GM19240 (cell line): ENCODE results near the gene OR14I1.

Experiments
- DNase-seq: peaks from one replicate; pipeline ENCODE4 v3.0.0; 2011; ENCODE audit warnings: low spot score; ENCODE audit not compliant: insufficient read length

OR14I1 gene

DNA sequence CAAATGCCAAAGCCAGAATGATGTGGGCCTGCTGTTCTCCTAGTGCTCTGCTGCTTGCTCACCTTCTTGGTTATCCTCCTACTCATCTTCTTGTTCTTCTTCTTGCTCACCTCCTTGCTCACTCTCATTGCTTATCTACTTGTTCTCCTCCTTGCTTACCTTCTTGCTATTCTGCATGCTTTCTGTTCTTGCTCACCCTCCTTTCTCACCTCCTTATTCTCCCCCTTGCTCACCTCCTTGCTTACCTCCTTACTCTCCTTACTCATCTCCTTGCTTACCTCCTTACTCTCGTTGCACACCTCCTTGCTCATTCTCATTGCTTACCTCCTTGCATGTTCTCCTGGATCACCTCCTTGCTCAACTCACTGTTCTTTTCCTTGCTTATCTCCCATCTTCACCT is at the start of gene OR14I1:
OR14I1 (minus strand) TSS at position 53 of the 400 bp plus-strand sequence.
- DNase-seq, result no peak

DNA sequence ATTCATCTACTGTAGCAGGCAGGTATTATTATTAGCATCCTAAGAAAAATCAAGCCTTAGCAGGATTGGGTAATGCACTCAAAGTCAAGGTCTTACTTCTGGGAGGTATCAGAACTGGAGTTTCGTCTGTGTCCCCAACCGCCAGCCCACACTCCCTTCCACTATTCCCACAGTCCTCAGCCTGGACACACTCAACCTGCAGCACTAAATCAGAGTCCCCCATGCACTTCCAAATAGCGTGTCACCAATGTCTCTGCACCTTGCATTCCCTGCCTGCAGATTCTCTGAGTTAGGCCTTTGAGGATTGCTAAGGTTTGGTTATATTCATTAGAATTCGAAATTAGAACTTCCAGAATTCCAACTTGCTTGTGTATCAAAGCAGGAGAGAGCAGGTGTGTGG is 49.1 kb upstream of the OR14I1 start:
- DNase-seq, result no peak

- no peak for DNase-seq
These were observed 48.6 kb upstream of the OR14I1 start for GRCh38 chr1:248751142-248751541.

DNA sequence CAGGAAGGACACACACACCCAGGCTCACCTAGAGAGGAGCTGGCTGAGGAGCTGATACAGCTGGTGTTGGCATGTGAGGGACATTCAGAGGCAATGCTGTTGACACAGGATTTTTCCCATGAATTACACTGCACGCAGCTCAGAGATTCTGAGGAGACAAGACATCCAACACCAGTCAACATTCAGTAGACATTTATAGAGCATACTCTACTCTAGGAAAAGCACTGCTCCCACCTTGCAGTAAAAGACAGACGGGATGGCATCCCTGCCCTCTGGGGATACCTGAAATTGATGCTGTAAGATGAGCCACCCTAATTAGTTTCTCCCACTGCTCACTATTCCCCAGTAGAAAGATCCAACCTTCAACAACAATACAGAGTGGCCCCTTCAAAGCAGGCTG is 47.9 kb upstream of the OR14I1 start:
- DNase-seq, result no peak

- DNase-seq, result no peak
These were observed 45.6 kb upstream of the OR14I1 start for GRCh38 chr1:248748211-248748610.

DNA sequence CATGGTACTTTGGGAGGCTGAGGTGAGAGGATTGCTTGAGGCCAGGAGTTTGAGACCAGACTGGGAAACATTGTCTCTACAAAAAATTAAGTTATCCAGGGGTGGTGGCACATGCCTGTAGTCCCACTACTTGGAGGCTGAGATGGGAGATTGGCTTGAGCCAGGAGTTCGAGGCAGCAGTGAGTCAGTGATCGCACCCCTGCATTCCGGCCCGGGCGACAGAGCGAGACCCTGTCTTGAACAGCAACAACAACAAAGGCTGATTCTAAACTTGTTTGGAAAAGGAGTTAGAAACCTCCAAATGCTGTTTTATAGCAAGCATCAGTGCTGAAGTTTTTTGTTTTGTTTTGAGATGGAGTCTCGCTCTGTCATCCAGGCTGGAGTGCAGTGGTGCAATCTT is 38.3 kb upstream of the OR14I1 start:
- no peak for DNase-seq

GRCh38 chr1:248739572-248740205 is 37.1 kb upstream of the OR14I1 start:
- DNase-seq, result no peak

DNA sequence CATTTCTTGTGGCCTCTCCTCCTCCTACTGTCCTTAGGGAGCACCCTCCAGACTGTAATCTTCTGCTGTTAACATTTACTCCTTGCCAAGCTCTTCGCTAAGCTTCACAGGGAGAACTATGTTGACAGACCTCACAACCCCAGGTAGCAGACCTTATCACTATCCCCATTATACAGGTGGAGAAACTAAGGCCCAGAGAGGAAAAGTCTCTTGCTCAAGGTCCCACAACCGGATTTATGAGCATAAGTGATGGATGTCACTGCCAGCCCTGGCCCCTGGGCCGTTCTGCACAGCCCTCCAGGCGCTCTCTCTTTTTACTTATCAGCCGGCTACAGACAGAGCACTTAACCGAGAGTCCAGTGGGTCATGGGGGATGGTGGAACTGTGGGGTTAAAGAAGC is 34.9 kb upstream of the OR14I1 start:
- DNase-seq, result no peak

DNA sequence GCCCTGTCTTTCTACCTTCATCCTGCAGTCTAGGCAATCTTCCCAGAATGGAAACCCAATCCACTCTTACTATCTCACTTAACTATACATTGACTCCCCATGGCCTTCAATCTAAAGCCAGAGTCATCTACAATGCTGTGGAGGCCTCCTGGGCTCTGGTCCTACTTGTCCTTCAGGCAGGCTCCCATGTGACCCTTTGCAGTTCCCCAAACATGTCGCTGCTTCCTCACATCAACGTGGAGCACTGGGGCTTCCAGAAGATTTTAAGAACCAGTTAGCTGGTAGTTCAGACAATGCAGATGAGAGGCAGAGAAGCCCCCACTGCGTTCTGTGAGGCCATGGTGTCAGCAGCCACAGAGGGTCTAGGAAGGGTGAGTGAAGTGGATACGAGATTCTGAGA is 34.4 kb upstream of the OR14I1 start:
- no peak for DNase-seq

DNA sequence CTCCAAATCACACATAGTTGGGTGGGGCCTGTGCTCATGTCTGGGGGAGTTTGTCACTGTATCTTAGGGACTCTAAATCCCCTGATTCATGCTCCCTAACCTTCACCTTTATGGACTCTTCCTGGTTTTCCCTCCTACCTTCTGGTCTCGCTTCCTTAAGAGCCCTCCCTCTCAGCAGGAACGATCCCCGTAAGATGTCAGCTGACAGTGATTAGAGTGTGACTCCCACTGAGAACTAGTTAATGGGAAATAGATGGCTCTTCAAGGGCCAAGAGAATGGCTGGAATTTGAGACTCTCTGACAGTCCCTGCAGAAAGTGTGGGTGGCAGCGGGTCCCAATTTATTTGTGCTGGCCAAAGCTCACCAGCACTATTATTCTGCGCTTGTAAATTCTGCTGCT is 31.0 kb upstream of the OR14I1 start:
- DNase-seq, result no peak

DNA sequence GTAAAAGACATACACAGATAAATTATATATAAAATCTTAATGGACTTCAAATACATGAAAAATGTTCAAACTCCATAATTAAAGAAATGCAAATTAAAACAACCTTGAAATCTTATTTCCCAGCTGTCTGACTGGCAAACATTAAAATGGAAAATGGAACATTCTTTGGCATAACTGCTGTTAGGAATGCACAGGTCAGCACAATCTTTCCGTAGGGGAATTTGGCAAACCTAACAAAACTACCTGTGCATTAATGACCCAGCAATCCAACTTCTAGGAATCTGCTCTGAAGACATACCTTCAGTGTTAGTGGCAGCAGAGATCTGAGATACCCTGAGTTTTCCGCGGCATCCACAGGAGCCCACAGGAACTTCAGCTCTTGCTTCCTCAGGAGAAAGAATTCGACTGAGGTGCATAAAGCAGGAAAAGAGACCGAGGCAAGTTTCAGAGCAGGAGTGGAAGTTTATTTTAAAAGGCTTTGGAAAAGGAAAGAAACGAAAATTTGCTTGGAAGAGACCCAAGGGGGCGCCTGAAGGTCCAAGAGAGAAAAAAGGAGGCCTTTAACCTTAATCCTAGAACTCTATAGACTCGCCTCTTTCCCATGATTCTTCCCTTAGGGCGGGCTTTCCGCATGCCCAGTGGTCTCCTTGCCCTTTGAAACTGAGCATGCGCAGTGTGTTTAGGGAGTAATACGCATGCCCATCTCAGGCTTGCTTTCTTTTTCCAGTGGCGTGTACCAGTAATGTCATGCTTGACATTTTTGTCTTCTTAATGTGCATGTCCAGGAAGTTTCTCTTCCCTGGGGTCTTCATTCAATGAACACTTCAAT is 28.2 kb upstream of the OR14I1 start:
- no peak for DNase-seq

DNA sequence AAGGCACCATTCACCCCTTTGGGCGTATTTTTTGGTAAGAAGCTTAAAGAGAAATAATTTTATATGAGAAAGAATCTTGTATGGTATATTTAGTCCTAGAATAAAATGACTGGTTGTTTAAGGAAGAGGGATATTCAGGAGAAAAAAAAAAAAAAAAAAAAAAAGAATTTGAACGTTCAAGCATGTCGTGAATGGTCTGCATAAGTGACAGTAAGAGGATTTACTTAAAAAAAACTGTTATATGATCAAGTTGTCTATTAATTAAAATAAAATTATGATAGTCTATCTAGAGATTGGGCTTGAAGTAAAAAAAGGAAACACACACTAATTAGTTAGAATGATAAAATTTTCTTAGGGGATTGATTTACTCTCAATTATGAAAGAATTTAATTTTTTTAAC is 11.7 kb upstream of the OR14I1 start:
- no peak for DNase-seq

DNA sequence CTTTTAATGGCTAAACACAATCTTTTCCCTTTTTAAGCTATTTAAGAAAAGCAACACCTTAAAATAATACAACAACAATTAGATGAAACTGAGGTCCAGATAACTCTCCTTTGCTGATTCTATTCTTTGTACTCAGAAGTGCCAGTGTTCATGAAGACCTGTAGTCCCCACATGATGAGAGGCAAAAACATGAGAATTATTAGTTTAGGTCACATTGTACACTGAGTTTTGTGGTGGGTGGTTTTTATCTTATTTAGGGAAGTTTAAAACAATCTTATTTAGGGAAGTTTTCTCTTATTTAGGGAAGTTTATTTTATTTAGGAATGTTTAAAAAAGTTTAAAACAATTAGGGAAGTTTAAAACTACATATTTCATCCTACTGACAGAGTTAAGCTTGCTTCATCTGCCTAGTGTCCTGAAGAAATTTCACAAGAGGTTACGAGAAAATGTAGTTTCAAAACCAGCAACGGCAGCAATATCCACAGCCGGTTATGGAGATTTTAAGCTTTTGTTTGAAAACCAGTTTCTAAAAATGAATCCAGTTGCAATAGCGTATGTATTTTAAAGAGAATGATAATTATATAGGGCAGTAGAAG is 7.8 kb upstream of the OR14I1 start:
- DNase-seq, result no peak

- no peak for DNase-seq
These were observed 2.0 kb upstream of the OR14I1 start for GRCh38 chr1:248704606-248705005.

- no peak for DNase-seq
These were observed 1.1 kb upstream of the OR14I1 start for GRCh38 chr1:248703674-248704073.

GRCh38 chr1:248699099-248699498 is 3.5 kb downstream of the OR14I1 start:
- DNase-seq, result no peak

DNA sequence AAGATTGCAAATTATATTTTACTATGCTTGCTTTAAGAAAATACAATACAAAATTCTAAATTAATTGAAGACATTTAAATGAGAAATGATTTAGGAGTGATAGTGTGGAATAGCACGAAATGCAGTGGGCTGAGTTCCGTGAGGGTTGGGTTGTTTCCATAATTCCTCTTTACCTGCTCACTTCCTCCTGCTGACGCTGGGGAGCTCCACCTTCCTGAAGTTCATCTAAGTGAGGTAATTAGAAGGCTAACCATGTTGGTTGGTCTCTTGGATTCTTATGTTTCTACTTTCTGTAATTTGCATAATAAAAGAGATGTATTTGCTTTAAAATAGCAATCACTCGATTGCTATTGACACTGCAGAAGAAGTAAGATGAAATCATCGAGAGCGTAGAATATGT is 4.7 kb downstream of the OR14I1 start:
- DNase-seq, result no peak

GRCh38 chr1:248696774-248697173 is 5.8 kb downstream of the OR14I1 start:
- no peak for DNase-seq

DNA sequence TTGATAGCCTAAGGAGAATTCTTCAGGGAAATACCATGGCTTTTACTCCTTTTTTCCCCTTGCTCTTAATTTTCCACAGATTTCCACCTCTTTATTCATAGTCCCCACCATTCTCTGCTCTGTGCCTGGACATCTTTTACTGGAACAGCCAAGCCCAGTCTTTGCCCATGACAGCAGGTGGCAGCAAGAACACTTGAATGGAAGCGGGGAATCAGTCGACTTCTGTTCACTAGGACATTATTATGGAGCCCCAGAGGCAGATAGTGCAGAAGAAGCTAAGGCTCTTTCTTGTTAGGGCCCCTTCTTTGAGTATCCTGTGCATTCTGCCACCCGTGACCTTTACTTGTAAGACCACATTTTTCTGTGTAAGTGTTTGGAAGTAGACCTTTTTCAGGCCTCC is 6.3 kb downstream of the OR14I1 start:
- DNase-seq, result no peak

DNA sequence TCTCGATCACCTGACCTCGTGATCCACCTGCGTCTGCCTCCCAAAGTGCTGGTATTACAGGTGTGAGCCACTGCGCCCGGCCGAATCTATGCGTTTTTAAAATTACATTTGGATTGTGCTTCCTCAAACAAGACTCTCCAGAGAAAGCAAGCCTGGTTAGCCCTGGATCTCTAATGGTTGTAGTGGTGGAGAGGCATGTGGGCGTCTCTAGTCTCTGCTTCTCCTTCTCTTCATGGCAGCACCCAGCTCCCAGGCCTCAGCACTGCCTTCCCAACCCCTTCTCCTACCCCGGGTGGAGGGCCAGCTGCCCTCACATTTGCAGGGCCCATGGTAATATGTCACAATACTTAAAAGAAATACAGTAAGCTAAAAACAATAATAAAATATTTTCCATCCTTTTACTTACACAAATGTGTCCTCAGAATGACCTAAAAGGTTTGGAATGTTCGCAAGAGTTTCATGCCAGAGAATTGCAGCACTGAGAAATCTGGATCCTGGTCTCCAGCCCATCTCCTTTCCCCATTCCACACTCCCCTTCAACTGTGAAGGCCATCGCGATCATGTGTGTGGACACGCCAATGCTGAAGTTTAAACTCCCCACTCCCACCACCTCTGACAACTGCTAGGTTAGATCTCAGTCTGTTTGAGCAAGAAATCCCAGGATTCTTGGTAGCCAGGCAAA is 7.0 kb downstream of the OR14I1 start:
- no peak for DNase-seq

GRCh38 chr1:248691567-248692155 is 10.9 kb downstream of the OR14I1 start:
- no peak for DNase-seq
